KMS-11 (cell line): ENCODE measurements around the gene TBC1D1.

Source experiments
- H2AFZ ChIP-seq: fragments of 200-600 bp; sonication (generic); 2 replicates; pipeline ENCODE4 v1.6.1; 2016; ENCODE audit warnings: antibody characterized with exemption, mixed run types, low read depth
- H3K27ac ChIP-seq: fragments of 200-600 bp; sonication (generic); 2 replicates; pipeline ENCODE4 v1.6.1; 2016; ENCODE audit warnings: mild to moderate bottlenecking, mixed run types
- H3K27me3 ChIP-seq: fragments of 200-600 bp; sonication (generic); 2 replicates; pipeline ENCODE4 v1.6.1; 2017; ENCODE audit warnings: mild to moderate bottlenecking, low read depth, mixed run types, moderate library complexity; ENCODE audit not compliant: insufficient read depth
- H3K36me3 ChIP-seq: fragments of 200-600 bp; sonication (generic); 2 replicates; pipeline ENCODE4 v1.6.1; 2017; ENCODE audit warnings: mild to moderate bottlenecking, mixed run types; ENCODE audit not compliant: insufficient read depth
- H3K4me1 ChIP-seq: fragments of 200-600 bp; sonication (generic); 2 replicates; pipeline ENCODE4 v1.6.1; 2016; ENCODE audit warnings: mild to moderate bottlenecking, low read depth, mixed run types; ENCODE audit not compliant: poor library complexity, severe bottlenecking
- H3K4me2 ChIP-seq: fragments of 200-600 bp; sonication (generic); 2 replicates; pipeline ENCODE4 v1.7.0; 2016; ENCODE audit warnings: mild to moderate bottlenecking, mixed run types
- H3K4me3 ChIP-seq: fragments of 200-600 bp; sonication (generic); IDR thresholded peaks from 2 replicates; pipeline ENCODE4 v1.6.1; 2017; ENCODE audit warnings: low read depth, low read length, mixed read lengths; ENCODE audit not compliant: insufficient read depth
- H3K79me2 ChIP-seq: fragments of 200-600 bp; sonication (generic); 2 replicates; pipeline ENCODE4 v1.6.1; 2016; ENCODE audit warnings: low read depth, mixed run types; ENCODE audit not compliant: insufficient read depth
- H3K9ac ChIP-seq: fragments of 200-600 bp; sonication (generic); 2 replicates; pipeline ENCODE4 v1.6.1; 2016; ENCODE audit warnings: mild to moderate bottlenecking, mixed run types
- H4K20me1 ChIP-seq: fragments of 200-600 bp; sonication (generic); 2 replicates; pipeline ENCODE4 v1.6.1; 2016; ENCODE audit warnings: mild to moderate bottlenecking, mixed run types; ENCODE audit not compliant: insufficient read depth
- TF ChIP-seq, protein P1 (sequence below): fragments of 200-600 bp; sonication (generic); conservative IDR thresholded peaks from 2 replicates; pipeline ENCODE4 v1.6.1; 2017; ENCODE audit warnings: low read depth, mild to moderate bottlenecking, antibody characterized with exemption, low read length, moderate library complexity, mixed read lengths

The TBC1D1 gene

DNA sequence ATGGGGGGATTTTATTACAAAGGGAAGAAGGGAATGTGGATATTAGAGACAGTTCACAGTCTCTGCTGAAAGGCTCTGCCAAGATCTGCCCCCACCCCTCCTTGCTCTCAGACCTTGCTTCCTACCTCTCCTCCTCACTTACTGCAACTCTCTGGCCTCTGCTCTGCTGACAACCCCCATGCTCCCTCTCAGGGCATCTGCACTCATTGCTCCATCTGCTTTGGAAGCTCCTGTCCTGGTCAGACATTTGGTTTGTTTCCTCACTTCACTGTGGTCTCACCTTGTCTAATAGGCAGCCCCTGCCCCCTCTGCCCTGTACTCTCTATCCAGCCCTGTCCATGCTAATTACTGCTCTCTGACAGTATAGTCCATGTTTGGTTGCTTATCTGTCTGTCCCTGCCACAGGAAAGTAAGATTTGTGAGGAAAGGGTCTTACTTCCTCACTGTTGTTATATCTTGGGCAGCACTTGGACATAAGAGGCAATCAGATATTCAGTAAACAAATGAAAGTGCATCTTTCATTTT, 258.6 kb downstream of the TBC1D1 start:
- H3K36me3 ChIP-seq, result no peaks in the 10 kb centered on the region
- TF ChIP-seq, protein P1, sequence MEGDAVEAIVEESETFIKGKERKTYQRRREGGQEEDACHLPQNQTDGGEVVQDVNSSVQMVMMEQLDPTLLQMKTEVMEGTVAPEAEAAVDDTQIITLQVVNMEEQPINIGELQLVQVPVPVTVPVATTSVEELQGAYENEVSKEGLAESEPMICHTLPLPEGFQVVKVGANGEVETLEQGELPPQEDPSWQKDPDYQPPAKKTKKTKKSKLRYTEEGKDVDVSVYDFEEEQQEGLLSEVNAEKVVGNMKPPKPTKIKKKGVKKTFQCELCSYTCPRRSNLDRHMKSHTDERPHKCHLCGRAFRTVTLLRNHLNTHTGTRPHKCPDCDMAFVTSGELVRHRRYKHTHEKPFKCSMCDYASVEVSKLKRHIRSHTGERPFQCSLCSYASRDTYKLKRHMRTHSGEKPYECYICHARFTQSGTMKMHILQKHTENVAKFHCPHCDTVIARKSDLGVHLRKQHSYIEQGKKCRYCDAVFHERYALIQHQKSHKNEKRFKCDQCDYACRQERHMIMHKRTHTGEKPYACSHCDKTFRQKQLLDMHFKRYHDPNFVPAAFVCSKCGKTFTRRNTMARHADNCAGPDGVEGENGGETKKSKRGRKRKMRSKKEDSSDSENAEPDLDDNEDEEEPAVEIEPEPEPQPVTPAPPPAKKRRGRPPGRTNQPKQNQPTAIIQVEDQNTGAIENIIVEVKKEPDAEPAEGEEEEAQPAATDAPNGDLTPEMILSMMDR, result no peak
- H4K20me1 ChIP-seq, result no peaks in the 10 kb centered on the region
- no peaks in the 10 kb centered on the region for H3K27me3 ChIP-seq
- H3K4me3 ChIP-seq, result no peak overlapping the region
- no peak overlapping the region for H2AFZ ChIP-seq
- no peak overlapping the region for H3K4me2 ChIP-seq
- no peaks in the 10 kb centered on the region for H3K79me2 ChIP-seq
- no peak overlapping the region for H3K9ac ChIP-seq
- no peaks in the 10 kb centered on the region for H3K4me1 ChIP-seq
- no peak overlapping the region for H3K27ac ChIP-seq

GRCh38 chr4:38149997-38150671, 259.2 kb downstream of the TBC1D1 start:
- Histone ChIP-seq H2AFZ (no peak overlapping the region), H3K79me2 (no peaks in the 10 kb centered on the region), H4K20me1 (no peaks in the 10 kb centered on the region), H3K27ac (no peak overlapping the region), H3K9ac (no peak overlapping the region), H3K4me1 (no peaks in the 10 kb centered on the region), H3K4me3 (no peak overlapping the region), H3K36me3 (no peaks in the 10 kb centered on the region), H3K4me2 (no peak overlapping the region), H3K27me3 (no peaks in the 10 kb centered on the region)
- TF ChIP-seq, protein P1, result no peak

DNA sequence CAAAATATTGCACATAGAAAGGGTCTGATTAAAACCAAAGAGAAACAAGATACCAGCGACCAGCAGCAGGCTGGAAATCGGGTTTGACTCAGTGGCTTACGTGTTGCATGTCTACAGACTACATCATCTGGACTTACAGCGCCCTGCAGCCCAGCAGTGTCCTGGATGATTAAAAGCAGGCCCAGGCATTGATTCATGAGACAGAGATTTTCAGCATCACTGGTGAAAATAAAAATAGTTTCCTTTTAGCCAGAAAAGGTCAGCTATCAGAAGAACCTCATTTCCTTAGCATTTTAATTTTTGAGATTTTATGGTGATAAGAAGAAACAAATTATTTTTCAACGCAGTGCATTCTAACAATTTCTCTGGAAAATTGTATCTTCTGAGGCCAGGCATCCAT, 259.9 kb downstream of the TBC1D1 start:
- no peaks in the 10 kb centered on the region for H3K79me2 ChIP-seq
- H3K4me3 ChIP-seq, result no peak overlapping the region
- no peak overlapping the region for H3K9ac ChIP-seq
- no peaks in the 10 kb centered on the region for H3K27me3 ChIP-seq
- no peaks in the 10 kb centered on the region for H4K20me1 ChIP-seq
- TF ChIP-seq, protein P1, result no peak
- H3K4me1 ChIP-seq, result no peaks in the 10 kb centered on the region
- H2AFZ ChIP-seq, result no peak overlapping the region
- no peaks in the 10 kb centered on the region for H3K36me3 ChIP-seq
- H3K27ac ChIP-seq, result no peak overlapping the region
- H3K4me2 ChIP-seq, result no peak overlapping the region

GRCh38 chr4:38151873-38152272, 261.0 kb downstream of the TBC1D1 start:
- H3K4me2 ChIP-seq, result no peak overlapping the region
- no peaks in the 10 kb centered on the region for H3K27me3 ChIP-seq
- H4K20me1 ChIP-seq, result no peaks in the 10 kb centered on the region
- no peak overlapping the region for H2AFZ ChIP-seq
- TF ChIP-seq, protein P1, result no peak
- no peak overlapping the region for H3K9ac ChIP-seq
- no peaks in the 10 kb centered on the region for H3K4me1 ChIP-seq
- no peak overlapping the region for H3K27ac ChIP-seq
- no peaks in the 10 kb centered on the region for H3K36me3 ChIP-seq
- H3K79me2 ChIP-seq, result no peaks in the 10 kb centered on the region
- no peak overlapping the region for H3K4me3 ChIP-seq
